Esophagus muscularis mucosa (tissue), 4 donors: Measurements from ENCODE around the gene RCN2. TPM values are rescaled to one million over a fixed set of nuclear protein-coding genes. Genes with fewer than 3 reads are reported as not detected.

ENCODE experiments used
- DNase-seq: peaks from one replicate; pipeline ENCODE4 v3.0.0-alpha.2; 2017; ENCODE audit errors: extremely low spot score
- H3K27ac ChIP-seq, 4 donors: fragments of 200-600 bp; sonication (generic); replicated peaks in 1 of 4; 1 replicate in 3 of 4; 2 replicates in 1 of 4; pipeline ENCODE4 v1.5.1; 2016 to 2019; ENCODE audit warnings: mild to moderate bottlenecking in 1 of 4
- H3K27me3 ChIP-seq, 4 donors: fragments of 200-600 bp; sonication (generic); one replicate each; pipeline versions ENCODE4 v1.5.1 to v1.6.0; 2016 to 2019
- H3K36me3 ChIP-seq, 4 donors: fragments of 200-600 bp; sonication (generic); one replicate each; pipeline ENCODE4 v1.5.1; 2016 to 2019
- H3K4me1 ChIP-seq, 4 donors: fragments of 200-600 bp; sonication (generic); one replicate each; pipeline ENCODE4 v1.5.1; 2016 to 2019
- H3K4me3 ChIP-seq, 4 donors: fragments of 200-600 bp; sonication (generic); 1 replicate in 2 of 4; 2 replicates in 2 of 4; pipeline ENCODE4 v1.5.1; 2016 to 2019; ENCODE audit warnings: mild to moderate bottlenecking in 4 of 4, moderate library complexity in 1 of 4
- H3K9me3 ChIP-seq, 4 donors: fragments of 200-600 bp; sonication (generic); 1 replicate in 3 of 4; 2 replicates in 1 of 4; pipeline ENCODE4 v1.5.1; 2016 to 2019
- EP300 ChIP-seq: sonication (generic); formaldehyde crosslinking; IDR thresholded peaks from one replicate; pipeline ENCODE4 v1.6.1; 2017; ENCODE audit warnings: antibody characterized with exemption
- POLR2A ChIP-seq: fragments of 450-650 bp; IDR thresholded peaks from one replicate; pipeline ENCODE4 v1.6.1; 2017; ENCODE audit warnings: antibody characterized with exemption, moderate library complexity, mild to moderate bottlenecking, low read depth
- POLR2AphosphoS5 ChIP-seq, 2 donors: sonication (generic); formaldehyde crosslinking; IDR thresholded peaks; one replicate each; pipeline ENCODE4 v1.6.1; 2017; ENCODE audit warnings: antibody characterized with exemption in 2 of 2
- WGBS: methylation state at CpG from one replicate; pipeline ENCODE4 v1.1.5; 2018; 5-methylcytosine and 5-hydroxymethylcytosine counted together
- intact Hi-C: fragments of 100-400 bp; cut with DNase I; formaldehyde crosslinking; loops from one replicate; pipeline ENCODE4 v1.15.1; 2023
- total RNA-seq, 4 donors: library from RNA; depleted of rRNA; stranded (reverse); fragments of >200 nt; gene quantifications; one replicate each; pipeline versions ENCODE4 v1.1.0 to v1.2.1, GENCODE V29; 2016
- TF ChIP-seq, protein P1 (sequence below), 3 experiments: fragments of 200-600 bp in 2 of 3; fragments of 450-650 bp in 1 of 3; sonication (generic) in 2 of 3; IDR thresholded peaks; one replicate each; pipeline ENCODE4 v1.5.1; 2017 to 2019; ENCODE audit warnings: antibody characterized with exemption in 3 of 3, mild to moderate bottlenecking in 2 of 3, moderate library complexity in 1 of 3

Gene RCN2
- total RNA-seq, 4 donors from 2014 or later = 35.6 to 55.6 (median 43.0) TPM

DNA sequence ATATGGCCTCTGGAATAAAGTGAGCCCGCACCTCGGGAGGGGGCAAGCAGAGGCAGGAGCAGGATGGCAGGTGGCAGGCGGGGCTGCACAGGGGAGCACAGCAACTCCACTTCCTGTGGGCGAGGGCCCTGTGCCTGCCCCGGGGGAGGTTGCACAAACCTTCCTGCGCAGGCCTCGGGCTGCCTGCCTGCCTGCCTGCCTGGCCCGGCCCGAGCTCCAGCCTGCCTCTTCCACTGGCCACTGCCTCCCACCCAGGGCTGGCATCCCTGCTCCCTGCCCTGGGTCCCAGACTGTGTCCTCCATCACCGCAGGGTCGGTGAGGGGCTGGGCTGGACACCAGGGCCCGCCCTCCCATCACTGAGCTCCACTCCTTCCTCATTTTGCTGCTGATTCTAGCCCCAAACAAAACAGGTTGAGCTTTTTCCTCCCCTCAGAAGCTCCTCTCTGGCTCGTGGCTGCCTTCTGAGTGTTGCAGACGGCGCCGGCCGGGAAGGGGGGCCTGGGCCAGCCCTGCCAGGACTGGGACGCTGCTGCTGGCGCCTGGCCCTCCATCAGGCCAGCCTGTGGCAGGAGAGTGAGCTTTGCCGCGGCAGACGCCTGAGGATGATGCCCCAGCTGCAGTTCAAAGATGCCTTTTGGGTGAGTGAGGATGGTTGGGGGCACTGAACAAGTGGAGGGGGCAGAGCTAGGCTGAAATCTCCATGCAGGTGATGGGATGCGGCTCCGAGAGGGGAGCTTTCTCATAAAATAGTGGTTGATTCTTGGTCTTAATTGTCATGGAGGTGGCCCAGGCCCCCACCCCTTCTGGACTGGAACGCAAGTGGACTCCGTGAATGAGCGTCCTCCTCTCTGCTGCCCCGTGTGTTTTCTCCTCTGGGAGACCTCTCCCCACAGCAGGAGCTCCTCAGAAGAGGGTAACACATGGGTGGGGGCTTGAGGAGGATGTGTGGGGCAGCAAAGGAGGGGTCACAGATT lies 63.7 kb downstream of the RCN2 start, which contains the start of gene PSTPIP1:
TSS of gene PSTPIP1 (plus strand) at position 156 of the 975 bp plus-strand sequence. CDS start at position 604, 448 bp downstream.
- intact Hi-C loops = no loop called here
- peak within 1 kb of the TSS; percentile 65 to 71 (median 70) for H3K27ac ChIP-seq
- 50% methylated on average over 13 of the region's 28 CpGs for whole genome bisulfite sequencing
- H3K36me3 ChIP-seq = no peaks in the 10 kb centered on the region
- no peaks in the 10 kb centered on the region for H3K9me3 ChIP-seq
- TF ChIP-seq, protein P1, sequence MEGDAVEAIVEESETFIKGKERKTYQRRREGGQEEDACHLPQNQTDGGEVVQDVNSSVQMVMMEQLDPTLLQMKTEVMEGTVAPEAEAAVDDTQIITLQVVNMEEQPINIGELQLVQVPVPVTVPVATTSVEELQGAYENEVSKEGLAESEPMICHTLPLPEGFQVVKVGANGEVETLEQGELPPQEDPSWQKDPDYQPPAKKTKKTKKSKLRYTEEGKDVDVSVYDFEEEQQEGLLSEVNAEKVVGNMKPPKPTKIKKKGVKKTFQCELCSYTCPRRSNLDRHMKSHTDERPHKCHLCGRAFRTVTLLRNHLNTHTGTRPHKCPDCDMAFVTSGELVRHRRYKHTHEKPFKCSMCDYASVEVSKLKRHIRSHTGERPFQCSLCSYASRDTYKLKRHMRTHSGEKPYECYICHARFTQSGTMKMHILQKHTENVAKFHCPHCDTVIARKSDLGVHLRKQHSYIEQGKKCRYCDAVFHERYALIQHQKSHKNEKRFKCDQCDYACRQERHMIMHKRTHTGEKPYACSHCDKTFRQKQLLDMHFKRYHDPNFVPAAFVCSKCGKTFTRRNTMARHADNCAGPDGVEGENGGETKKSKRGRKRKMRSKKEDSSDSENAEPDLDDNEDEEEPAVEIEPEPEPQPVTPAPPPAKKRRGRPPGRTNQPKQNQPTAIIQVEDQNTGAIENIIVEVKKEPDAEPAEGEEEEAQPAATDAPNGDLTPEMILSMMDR (IDR thresholded peaks at IDR 0.05) = no peak
- TF ChIP-seq POLR2AphosphoS5 (IDR thresholded peaks at IDR 0.05) = peak in 1 of 2 donors; percentile 24
- H3K4me3 ChIP-seq = peak within 1 kb of the TSS; percentile 26 to 51 (median 34)
- H3K4me1 ChIP-seq = peaks cover 16 to 44% (median 31%) of the 10 kb centered on the region in 4 donors
- no peak for DNase-seq
- no peaks in the 10 kb centered on the region for H3K27me3 ChIP-seq

GRCh38 chr15:76996076-76996525 lies 64.6 kb downstream of the RCN2 start:
- H3K4me1 ChIP-seq = peaks cover 16 to 44% (median 31%) of the 10 kb centered on the region in 4 donors
- DNase-seq = no peak
- H3K9me3 ChIP-seq = no peaks in the 10 kb centered on the region
- H3K27me3 ChIP-seq = no peaks in the 10 kb centered on the region
- no peak for TF ChIP-seq POLR2A
- TF ChIP-seq, protein P1 (IDR thresholded peaks at IDR 0.05) = no peak
- TF ChIP-seq POLR2AphosphoS5 (IDR thresholded peaks at IDR 0.05) = no peak
- no peak for TF ChIP-seq EP300
- H3K36me3 ChIP-seq = no peaks in the 10 kb centered on the region
- intact Hi-C loops = no loop called here
- 44% methylated on average over 5 of the region's 9 CpGs for WGBS
- H3K27ac ChIP-seq = peak overlapping the region; percentile 40 to 70 (median 67)
- peak overlapping the region; percentile 23 to 51 (median 30) for H3K4me3 ChIP-seq

DNA sequence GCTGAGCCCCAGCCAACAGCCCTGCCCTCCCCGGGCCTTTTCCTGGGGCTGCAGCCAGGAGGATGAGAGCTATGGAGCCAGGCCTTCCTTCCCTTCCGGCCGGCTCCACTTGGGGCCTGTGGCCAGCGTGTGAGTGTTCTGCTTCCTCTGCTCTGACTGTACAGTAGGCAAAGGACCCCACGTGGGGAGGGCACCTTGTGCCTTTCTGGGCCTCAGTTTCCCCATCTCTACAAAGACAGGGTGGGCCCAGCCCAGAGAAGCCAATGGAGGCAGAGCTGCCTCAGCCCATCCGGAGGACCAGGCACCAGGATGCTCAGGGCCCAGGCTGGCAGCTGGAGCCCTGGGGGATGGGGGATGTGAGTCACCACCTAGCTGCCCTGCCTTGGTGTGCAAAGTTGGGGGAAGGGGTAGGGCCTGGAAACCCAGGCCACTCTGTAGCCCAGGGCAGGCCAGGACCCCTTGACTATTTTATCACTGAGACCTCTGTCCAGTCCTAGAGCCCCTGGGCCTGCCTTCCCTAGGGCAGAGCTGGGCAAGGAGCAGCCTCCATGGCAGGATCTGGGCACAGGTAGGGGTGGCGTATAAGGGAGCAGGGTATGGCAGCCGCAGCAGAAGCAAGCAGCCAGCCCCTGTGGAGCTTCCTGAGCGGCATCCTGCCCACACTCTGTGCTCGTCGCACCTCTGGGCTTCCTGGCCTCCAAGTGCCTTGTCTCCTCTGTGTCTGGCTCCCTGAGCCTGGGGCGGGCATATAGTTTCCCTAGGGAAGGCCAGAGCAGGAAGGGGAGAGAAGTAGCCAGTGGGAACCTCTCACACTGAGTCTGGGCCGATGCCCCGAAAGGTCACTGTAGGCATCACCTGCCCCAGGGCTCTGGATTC lies 65.2 kb downstream of the RCN2 start:
- H3K9me3 ChIP-seq = no peaks in the 10 kb centered on the region
- no peaks in the 10 kb centered on the region for H3K36me3 ChIP-seq
- peak overlapping the region; percentile 40 to 70 (median 67) for H3K27ac ChIP-seq
- TF ChIP-seq EP300 = no peak
- TF ChIP-seq POLR2AphosphoS5 (IDR thresholded peaks at IDR 0.05) = peak in 1 of 2 donors; percentile 29
- peak overlapping the region; percentile 23 to 51 (median 30) for H3K4me3 ChIP-seq
- H3K4me1 ChIP-seq = peaks cover 16 to 44% (median 31%) of the 10 kb centered on the region in 4 donors
- no peaks in the 10 kb centered on the region for H3K27me3 ChIP-seq
- no peak for DNase-seq
- WGBS = 84% methylated on average over 6 of the region's 14 CpGs
- intact Hi-C loops = no loop called here

GRCh38 chr15:76998663-76999285 lies 67.2 kb downstream of the RCN2 start:
- Histone ChIP-seq H3K36me3 (no peaks in the 10 kb centered on the region), H3K4me3 (no peak overlapping the region), H3K9me3 (no peaks in the 10 kb centered on the region), H3K27me3 (no peaks in the 10 kb centered on the region), H3K4me1 (peaks cover 16 to 36% (median 31%) of the 10 kb centered on the region in 4 donors), H3K27ac (no peak overlapping the region)
- 82% methylated on average over 8 of the region's 8 CpGs for WGBS
- intact Hi-C loops = no loop called here
- TF ChIP-seq POLR2AphosphoS5 (IDR thresholded peaks at IDR 0.05) (no peak), POLR2A (no peak), EP300 (no peak)
- TF ChIP-seq, protein P1 (IDR thresholded peaks at IDR 0.05) = no peak
- DNase-seq = no peak
